ENCODE measurements around the gene IL20RB. TPM values are rescaled to one million over a fixed set of nuclear protein-coding genes. Genes with fewer than 3 reads are reported as not detected.
A peak's percentile ranks its signal among the peaks of the same experiment; 100 is the strongest.
"Not testable (repeated sequence)": the region's sequence is repeated elsewhere in the genome, so short reads cannot be mapped to it uniquely, and the experiment has no call there.

Gene IL20RB
- total RNA-seq, 4 donors from 2014 or later = 1.1 to 4.4 (median 2.3) TPM

DNA sequence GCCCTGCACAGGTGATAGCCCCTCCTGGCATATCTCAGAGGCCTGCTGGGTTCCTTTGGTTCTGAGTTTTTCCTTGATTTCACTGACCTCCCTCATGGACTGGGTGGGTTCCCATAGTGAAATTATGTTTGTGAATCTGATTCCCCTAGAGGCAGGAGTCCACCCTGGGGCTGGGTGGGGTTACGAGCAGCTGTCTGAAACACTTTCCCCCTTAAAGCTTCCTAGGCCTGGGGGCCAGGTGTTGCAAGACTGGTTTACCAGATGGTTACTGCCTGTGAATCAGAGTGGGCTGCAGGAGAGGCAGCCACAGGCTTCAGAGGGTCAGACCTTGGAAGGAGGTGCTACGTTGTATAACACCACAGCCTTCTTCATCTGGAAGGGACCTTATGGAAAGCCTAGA lies 34.3 kb downstream of the IL20RB start:
- DNase-seq (ENCODE audit: low spot score) (no peak), ATAC-seq (ENCODE audit: low FRiP score) (no peak)
- TF ChIP-seq, protein P1, sequence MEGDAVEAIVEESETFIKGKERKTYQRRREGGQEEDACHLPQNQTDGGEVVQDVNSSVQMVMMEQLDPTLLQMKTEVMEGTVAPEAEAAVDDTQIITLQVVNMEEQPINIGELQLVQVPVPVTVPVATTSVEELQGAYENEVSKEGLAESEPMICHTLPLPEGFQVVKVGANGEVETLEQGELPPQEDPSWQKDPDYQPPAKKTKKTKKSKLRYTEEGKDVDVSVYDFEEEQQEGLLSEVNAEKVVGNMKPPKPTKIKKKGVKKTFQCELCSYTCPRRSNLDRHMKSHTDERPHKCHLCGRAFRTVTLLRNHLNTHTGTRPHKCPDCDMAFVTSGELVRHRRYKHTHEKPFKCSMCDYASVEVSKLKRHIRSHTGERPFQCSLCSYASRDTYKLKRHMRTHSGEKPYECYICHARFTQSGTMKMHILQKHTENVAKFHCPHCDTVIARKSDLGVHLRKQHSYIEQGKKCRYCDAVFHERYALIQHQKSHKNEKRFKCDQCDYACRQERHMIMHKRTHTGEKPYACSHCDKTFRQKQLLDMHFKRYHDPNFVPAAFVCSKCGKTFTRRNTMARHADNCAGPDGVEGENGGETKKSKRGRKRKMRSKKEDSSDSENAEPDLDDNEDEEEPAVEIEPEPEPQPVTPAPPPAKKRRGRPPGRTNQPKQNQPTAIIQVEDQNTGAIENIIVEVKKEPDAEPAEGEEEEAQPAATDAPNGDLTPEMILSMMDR (IDR thresholded peaks at IDR 0.05) = no peak

DNA sequence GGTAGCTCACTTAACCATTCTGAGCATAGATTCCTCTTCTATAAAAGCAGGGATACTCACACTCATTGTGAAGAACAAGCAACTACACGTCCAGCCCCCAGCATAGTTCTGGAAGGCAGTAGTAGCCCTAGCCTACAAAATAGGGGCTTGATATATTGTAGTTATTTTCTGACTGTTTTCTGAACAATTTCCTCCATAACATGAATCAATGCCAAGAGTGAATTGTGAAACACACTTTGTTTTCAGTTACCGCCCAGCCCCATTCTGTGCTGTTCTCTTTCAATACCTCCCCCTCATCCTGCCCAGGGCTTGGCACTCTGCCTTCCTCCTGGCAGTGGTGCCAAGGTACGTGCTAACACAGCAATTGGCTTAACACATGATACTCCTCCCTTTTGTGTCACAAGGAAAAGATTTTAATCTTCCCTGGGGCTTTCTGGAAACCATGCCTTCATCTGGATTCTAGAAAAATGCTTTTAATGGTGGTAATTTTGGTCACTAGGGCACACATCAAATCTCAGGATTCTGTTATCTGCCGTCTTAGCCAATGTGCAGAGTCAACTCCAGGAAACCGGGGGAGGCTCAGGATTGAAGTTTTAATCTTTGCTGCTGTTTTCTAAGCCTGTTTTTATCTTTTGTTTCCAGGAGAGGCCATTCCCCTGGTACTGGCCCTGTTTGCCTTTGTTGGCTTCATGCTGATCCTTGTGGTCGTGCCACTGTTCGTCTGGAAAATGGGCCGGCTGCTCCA lies 37.2 kb downstream of the IL20RB start:
- TF ChIP-seq, protein P1 (IDR thresholded peaks at IDR 0.05) = no peak
- peak; percentile 63 for DNase-seq (ENCODE audit: low spot score)
- peak; percentile 96 for ATAC-seq (ENCODE audit: low FRiP score)

DNA sequence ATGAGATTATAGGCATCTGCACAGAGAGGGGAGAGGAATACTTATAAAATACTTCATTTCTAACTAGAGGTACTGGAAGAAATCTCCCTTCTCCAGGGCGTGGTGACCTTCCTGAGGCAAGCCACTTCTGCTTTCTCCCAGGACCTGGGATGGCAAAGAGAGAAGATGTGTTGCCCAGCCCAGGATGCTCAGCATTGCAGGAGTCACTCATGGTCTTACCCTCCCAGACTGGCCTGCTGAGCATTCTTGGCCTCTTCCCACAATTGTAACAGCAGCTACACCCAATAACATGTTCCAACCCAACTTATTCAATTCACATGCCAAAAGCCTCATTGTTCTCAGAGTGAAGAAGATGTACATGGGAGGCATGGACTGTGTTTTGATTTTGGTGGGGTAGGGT lies 37.9 kb downstream of the IL20RB start:
- TF ChIP-seq, protein P1 (IDR thresholded peaks at IDR 0.05) = no peak
- DNase-seq (ENCODE audit: low spot score) (no peak), ATAC-seq (ENCODE audit: low FRiP score) (no peak)

DNA sequence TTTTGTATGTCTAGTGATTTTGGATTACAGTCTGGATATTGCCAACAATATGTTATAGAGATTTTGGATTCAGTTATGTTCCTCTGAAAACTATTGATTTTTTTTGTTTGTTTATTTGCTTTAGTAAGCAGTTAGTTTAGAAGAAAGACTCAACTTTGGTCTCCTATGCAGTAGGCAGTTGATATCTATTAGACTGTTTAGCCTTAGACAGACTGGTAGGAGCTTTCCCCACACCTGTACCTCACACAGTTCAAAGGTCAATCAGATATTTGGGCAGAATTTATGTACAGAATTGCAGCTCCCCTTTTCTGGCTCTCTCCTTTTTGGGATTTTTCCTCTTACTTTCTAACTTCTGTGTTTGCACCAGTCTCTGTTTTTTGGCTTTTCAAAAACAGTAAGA lies 42.3 kb downstream of the IL20RB start:
- ATAC-seq (ENCODE audit: low FRiP score) = no peak
- no peak for DNase-seq (ENCODE audit: low spot score)
- TF ChIP-seq, protein P1 (IDR thresholded peaks at IDR 0.05) = no peak

DNA sequence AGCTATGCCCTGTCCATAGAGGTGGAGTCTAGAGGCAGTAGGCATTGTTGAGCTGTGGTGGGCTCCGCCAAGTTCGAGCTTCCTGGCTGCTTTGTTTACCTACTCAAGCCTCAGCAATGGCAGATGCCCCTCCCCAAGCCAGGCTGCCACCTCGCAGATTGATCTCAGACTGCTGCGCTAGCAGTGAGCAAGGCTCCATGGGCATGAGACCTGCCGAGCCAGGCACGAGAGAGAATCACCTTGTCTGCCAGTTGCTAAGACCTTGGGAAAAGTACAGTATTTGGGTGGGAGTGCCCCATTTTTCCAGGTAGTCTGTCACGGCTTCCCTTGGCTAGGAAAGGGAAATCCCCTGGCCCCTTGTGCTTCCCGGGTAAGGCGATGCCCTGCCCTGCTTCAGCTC lies 49.6 kb downstream of the IL20RB start:
- ATAC-seq (ENCODE audit: low FRiP score); DNase-seq (ENCODE audit: low spot score): not testable (repeated sequence)

DNA sequence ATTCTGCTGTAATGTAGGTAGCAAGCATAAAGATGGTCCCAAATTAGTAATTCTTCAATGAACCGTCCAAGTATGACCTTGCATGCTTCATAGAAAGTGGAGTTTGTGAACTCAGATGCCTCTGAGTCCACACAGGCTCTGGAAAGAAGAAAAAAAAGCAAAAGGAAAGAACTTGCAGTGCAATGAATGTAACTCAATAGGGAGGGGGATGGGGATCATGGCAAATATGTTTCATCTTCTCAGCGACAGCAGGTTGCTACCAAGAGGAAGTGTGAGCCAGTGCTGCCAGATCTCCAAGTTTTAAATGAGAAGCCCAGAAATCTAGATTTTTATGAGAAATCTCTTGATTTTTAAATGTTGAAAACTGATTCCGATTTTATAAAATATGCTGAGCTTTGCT lies 50.3 kb downstream of the IL20RB start:
- TF ChIP-seq, protein P1 (IDR thresholded peaks at IDR 0.05) = no peak
- ATAC-seq (ENCODE audit: low FRiP score) = no peak
- DNase-seq (ENCODE audit: low spot score) = no peak

DNA sequence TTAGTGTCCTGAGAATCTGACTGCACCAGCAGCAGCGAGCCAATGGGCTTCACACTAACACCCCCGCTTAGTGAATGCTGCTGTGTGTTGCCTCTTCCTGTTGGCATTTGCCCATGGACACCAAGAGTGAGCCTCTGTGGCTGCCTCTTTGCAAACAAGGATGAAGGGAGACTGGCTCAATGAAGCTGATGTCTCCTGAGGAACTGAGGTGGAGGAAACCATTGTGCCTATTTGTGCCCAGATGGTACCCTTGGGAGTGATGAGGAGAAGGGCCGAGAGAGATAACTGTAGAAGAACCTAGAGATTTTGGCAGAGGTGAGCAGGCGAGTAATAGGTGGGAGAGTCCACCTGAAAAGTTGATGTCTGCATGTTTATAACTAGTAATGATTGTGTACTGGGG lies 51.2 kb downstream of the IL20RB start:
- TF ChIP-seq, protein P1 (IDR thresholded peaks at IDR 0.05) = no peak
- no peak for DNase-seq (ENCODE audit: low spot score)
- ATAC-seq (ENCODE audit: low FRiP score) = no peak
